H54 (cell line): Measurements from ENCODE around the gene GOLGA2.

ENCODE experiments used
- DNase-seq: peaks from one replicate; pipeline ENCODE4 v3.0.0; 2011; ENCODE audit warnings: low spot score, mixed read lengths; ENCODE audit not compliant: insufficient read length
- FAIRE-seq: peaks from 3 replicates; lab custom pipeline; 2011; peaks lifted over from hg19 to GRCh38; lab: Jason Lieb, UNC
- POLR2A ChIP-seq: IDR thresholded peaks from 2 replicates; pipeline ENCODE4 v1.6.1; 2011; ENCODE audit warnings: low read depth, mild to moderate bottlenecking, low read length

Gene GOLGA2

DNA sequence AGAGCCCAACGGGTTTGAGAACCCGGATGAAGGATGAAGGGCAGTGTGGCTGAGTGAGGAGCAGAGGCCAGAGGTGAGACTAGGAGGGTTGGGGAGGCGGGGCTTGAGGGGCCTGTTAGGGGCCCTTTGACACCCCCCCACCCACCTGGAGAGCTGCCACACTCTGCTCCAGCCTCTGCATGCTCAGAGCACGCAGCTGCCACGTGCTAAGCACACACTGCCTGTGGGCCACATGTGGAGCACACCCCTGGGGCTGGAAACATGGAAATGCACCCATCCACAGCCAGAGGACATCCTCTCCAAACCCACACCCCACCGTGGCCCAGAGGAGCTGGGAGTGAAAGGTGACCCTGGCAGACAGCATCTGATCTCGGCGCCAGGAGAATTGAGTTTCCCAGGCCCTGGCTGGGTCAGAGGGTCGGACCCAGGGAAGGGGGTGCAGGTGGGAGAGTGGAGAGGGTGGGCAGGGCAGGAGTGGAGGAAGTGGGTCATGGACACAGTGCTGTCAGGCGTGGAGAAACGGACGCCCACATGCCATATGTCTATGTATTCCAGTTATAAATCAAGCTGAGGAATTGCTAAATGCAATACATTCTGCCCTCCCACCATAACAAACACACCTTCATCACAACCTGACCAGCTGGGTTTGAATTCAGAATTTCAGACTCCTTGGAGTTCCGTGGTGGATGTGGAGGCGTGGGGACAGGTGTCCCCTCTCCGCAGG lies 66.7 kb downstream of the GOLGA2 start:
- FAIRE-seq (no peak), DNase-seq (no peak)
- no peak for TF ChIP-seq POLR2A

GRCh38 chr9:128208386-128208785 lies 67.4 kb downstream of the GOLGA2 start:
- FAIRE-seq (no peak), DNase-seq (no peak)
- no peak for TF ChIP-seq POLR2A

GRCh38 chr9:128206916-128207910 lies 68.6 kb downstream of the GOLGA2 start:
- no peak for FAIRE-seq
- TF ChIP-seq POLR2A: no peak
- DNase-seq: no peak

- TF ChIP-seq POLR2A: no peak
- DNase-seq: no peak
These were observed 69.3 kb downstream of the GOLGA2 start for GRCh38 chr9:128206484-128206883.

More at GRCh38 chr9:128206484-128206883, 69.3 kb downstream of the GOLGA2 start:
- no peak for FAIRE-seq
